T-helper 2 cell (primary cell): ENCODE measurements around the gene RIC3.
"Not testable (repeated sequence)": the region's sequence is repeated elsewhere in the genome, so short reads cannot be mapped to it uniquely, and the experiment has no call there.

Source experiments
- DNase-seq, 5 experiments: peaks; one replicate each; pipeline versions ENCODE4 v3.0.0 to v3.0.0-alpha.2; 2012 to 2022

Gene RIC3

GRCh38 chr11:8190431-8190830, 21.6 kb upstream of the RIC3 start:
- no peak for DNase-seq

DNA sequence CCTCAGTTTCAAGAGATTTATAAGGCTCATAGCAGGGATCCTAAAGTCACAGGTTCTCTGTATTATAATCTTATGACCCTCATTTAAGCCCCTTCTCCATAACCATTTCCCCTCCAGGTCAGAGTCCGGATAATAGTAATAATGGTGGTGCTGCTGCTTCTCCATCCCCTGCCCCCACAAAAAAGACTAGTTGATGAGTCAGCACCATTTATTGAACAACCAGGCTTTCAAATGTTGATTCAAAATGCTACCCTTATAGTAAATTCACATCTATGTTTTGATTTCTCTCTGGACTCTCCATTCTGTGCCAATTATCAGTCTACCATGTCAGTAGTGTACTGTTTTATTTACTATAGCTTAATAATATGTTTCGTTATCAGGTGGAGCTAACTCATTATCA, 17.6 kb upstream of the RIC3 start:
- no peak for DNase-seq

GRCh38 chr11:8183111-8183510, 14.3 kb upstream of the RIC3 start:
- no peak for DNase-seq

DNA sequence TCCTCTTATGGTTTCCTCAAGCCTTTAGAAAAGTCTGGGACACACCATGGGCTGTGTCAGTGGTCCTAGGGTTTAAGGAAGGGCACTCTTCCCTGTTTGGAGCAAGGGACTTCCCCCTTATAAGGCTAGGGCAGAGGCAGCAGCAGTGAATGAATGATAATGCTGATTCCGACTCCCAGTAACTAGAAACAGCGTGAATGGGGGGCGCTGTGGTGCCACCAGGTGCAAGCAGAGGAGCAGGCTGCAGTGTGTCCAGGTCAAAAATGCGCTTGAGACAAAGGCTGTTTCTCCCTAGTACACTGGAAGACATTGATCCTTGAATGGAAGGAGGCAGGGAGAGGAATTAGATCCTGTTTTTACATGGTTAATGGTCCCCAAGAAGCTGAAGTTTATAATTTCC, 11.6 kb upstream of the RIC3 start:
- no peak for DNase-seq

DNA sequence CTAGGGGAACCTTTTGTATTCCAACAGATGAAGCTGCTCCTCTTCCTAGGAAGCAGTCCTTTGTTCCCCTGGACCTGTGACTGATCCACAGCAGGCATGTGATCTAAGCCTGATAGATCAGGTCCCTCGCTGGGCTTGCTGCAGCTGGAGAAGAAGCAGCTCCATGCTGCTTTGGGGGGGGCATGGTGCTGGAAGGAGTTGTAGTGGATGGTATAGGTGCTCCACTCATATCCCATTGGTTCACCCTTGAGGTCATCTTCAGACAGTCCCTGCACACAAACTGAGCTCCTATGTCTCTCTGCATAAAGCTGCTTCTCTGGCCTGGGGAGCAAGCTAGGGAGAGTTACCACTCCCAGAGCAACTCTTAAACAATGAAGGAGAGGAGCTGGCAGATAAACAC, 9.5 kb upstream of the RIC3 start:
- no peak for DNase-seq

- DNase-seq, result no peak
Observed at GRCh38 chr11:8177136-8177535, 8.3 kb upstream of the RIC3 start.

DNA sequence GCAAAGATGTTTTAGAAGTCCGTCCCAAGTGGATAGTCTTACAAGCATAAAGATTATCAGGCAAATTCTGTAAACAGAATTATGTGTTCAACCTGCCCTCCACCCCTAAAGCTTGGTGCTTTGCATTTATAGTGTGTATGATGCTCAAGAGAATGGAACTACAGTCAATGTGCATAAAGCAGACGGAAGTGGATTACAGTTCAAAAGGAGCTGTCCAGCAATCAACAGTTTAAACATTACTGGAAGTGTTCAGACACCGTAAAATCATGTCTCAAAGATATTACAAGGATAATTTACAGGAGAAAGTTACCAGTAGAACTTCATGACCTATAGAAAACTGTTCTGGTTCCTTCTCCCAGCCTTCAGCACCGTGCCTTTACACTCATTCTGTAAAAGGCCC, 1.0 kb downstream of the RIC3 start:
- peak in 1 of 5 experiments; percentile 3 for DNase-seq

- DNase-seq, result no peak
Observed at GRCh38 chr11:8164746-8165145, 4.1 kb downstream of the RIC3 start.

DNA sequence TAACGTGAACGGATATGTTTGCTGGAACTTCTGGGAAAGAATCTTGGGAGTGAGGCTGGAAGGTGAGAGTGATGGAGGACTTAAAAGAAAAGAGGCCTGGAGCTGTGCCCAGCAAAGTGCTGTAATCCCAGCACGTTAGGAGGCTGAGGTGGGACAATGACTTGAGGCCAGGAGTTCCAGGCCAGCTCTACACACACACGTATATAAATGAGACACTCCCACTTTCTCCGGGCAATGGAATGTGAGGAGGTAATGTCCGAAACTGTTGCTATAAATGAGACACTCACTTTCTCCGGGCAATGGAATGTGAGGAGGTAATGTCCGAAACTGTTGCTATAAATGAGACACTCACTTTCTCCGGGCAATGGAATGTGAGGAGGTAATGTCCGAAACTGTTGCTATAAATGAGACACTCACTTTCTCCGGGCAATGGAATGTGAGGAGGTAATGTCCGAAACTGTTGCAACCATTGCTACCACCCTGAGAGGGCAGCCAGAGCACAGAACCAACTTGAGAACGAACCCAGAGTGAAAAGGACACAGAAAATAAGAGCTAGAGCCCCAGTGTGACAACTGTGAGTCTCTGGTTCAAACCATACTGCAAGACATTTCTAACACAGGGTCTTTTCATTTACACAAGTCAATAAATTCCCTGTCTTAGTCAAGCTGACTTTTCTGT, 7.1 kb downstream of the RIC3 start:
- DNase-seq, result not testable (repeated sequence)

DNA sequence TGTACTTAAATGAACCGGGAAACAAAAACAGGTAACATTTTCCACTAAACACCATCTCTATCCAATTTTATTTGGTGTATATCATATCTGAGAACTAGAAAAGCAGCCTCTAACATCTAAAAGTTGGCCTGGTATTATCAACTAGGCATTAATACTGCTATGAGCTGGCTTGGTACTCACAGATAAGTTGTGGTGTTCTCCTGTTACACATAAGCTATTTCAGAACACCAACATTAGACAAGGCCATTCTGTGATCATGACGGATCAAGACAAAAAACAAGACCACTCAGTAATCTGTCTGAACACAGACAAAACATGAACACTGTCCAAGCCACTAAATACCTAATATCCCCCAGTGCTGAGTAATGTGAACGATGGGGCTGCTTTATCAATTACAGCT, 11.9 kb downstream of the RIC3 start:
- no peak for DNase-seq

DNA sequence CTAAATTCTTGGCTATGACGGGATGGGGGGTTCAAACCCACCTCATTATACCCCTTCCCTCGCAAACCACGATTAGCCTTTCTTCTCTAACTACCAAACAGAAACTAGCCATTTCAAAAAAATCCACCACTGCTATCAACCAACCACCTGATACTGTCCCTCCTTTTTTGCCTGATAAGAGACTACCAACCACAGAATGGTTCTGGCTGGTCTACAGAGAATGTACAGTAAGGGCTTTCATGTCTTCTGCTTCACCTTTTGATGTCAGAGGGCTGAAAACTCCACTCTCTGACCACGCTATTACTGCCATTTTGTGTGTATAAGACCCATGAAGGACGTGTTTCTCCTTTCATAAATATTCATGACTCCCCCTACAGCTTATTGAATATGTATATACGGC, 19.1 kb downstream of the RIC3 start:
- DNase-seq, result no peak

DNA sequence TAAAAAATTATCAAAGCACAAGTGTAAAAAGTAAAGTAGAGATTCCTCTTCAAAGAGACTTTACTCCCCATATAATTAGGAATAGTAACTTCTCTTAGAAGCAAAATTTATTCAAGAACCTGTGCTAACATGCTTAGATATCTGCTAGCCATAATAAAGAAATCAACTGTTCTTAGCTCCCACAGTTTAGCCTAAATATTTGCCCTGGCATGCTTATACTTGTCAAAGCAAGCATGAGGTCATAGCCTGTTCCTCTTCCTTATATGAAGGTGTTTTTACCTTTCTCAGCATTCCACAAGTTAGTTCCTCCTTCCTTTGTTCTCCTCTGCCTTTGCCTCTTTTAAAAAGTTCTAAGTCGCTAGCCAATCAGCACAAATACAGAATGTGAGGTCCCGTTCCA, 30.3 kb downstream of the RIC3 start:
- no peak for DNase-seq

GRCh38 chr11:8127447-8127846, 41.4 kb downstream of the RIC3 start:
- DNase-seq, result no peak

GRCh38 chr11:8126649-8127289, 42.1 kb downstream of the RIC3 start:
- DNase-seq, result no peak

DNA sequence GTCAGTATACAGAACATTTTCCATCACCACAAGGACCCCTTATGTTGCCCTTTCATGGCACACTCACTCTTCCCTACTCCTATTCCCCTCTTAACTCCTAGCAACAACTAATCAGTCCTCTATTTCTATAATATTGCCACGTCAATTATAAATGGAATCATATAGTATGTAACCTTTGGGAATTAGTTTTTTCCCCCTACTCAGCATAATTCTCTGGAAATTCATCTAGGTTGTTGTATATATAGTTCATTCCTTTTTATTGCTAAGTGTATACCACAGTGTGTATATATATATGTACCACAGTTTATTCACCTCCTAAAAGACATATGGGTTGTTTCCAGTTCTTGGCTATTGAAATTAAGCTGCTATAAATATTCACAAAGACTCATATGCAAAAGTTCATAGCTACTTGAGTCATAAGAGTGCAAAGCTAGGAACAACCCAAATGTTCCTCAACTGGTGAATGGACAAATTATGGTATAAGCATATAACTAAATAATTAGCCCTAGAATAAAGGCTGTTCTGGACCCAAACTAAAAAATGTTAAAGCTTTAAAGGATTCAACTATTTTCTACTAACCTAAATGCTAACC, 46.6 kb downstream of the RIC3 start:
- DNase-seq, result no peak

DNA sequence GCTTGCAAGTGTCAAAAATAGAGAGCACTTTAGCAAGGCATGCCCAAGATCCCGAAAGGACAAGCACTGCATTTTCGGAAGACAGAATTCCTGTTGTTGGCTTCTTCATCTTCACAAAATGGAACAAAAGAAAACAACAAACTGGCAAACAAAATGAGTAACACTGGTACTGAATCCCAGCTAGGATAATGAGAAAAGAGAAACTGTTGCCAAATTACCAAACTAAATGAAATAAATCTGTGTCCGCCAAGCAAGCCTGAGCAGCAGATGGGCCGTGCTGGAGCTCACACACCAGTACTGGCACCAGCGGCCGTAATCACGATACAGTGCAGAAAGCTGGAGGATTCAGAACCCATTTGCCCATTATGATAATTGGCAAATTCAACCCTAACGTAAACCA, 57.2 kb downstream of the RIC3 start:
- DNase-seq, result no peak

- no peak for DNase-seq
Observed at GRCh38 chr11:8110396-8110795, 58.4 kb downstream of the RIC3 start.

DNA sequence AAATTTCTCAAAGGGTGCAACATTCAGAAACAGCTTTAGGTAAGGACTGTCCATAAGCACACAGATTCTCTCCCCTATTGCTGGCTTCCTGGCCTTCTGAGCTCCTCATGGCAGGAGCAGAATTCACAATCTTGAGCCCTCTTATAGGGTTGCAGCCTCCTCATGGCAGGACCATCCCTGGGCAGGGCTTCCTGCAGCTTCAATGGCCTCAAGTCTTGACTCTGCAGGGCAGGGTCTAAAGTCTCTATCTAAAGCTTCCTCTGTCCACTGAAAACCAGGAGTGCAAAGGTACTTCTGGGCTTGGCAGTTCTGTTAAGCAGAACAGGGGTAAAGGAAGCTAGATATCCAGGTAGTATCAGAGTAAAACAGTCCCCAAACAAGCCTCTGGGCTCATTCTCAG, 59.1 kb downstream of the RIC3 start:
- DNase-seq, result no peak

DNA sequence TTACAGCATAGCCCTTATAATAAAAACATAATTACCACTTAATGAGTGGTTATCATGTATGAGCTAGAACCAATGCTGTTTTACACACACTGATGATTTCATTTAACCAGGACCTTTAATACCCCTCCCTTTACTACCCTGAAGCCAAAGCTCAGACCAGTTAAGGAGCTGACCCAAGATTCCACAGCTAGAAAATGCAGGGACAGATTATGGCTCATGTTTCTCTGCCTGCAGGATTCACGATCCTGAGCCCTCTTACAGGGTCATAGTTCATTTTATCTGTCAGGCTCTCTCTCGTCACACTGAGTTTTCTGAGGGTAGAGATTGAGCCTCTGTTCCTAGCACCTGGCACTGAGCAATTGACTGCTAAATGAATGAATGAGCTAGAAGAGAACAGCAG, 60.4 kb downstream of the RIC3 start:
- DNase-seq, result no peak

- no peak for DNase-seq
Observed at GRCh38 chr11:8107642-8108041, 61.2 kb downstream of the RIC3 start.

GRCh38 chr11:8106679-8107078, 62.1 kb downstream of the RIC3 start:
- no peak for DNase-seq

GRCh38 chr11:8105666-8106065, 63.2 kb downstream of the RIC3 start:
- no peak for DNase-seq

GRCh38 chr11:8105133-8105532, 63.7 kb downstream of the RIC3 start:
- DNase-seq, result no peak

- DNase-seq, result no peak
Observed at GRCh38 chr11:8103909-8104308, 64.9 kb downstream of the RIC3 start.

GRCh38 chr11:8102965-8103364, 65.9 kb downstream of the RIC3 start:
- no peak for DNase-seq
